ENCODE data around the gene KDM2A.
"Not testable (repeated sequence)": the region's sequence is repeated elsewhere in the genome, so short reads cannot be mapped to it uniquely, and the experiment has no call there.

KDM2A gene

DNA sequence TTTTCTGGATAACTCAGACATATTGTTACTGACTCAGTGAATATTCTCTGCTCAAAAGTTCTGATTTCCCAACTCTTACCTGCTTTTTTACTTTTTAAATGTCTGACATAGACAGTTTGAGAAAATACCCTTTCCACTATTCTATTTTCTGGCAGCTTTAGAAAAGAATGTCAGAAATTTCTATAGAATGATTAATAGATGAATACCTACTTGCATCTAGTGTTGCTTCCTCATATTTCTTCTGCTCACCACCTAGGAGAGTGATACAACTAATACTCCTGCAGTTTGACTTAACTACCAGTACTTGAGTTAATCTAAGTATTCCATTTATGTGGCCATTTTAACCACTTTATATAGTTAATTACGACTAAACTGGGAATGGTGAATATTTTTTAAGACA is 55.2 kb downstream of the KDM2A start:
- DNase-seq, result no peak

DNA sequence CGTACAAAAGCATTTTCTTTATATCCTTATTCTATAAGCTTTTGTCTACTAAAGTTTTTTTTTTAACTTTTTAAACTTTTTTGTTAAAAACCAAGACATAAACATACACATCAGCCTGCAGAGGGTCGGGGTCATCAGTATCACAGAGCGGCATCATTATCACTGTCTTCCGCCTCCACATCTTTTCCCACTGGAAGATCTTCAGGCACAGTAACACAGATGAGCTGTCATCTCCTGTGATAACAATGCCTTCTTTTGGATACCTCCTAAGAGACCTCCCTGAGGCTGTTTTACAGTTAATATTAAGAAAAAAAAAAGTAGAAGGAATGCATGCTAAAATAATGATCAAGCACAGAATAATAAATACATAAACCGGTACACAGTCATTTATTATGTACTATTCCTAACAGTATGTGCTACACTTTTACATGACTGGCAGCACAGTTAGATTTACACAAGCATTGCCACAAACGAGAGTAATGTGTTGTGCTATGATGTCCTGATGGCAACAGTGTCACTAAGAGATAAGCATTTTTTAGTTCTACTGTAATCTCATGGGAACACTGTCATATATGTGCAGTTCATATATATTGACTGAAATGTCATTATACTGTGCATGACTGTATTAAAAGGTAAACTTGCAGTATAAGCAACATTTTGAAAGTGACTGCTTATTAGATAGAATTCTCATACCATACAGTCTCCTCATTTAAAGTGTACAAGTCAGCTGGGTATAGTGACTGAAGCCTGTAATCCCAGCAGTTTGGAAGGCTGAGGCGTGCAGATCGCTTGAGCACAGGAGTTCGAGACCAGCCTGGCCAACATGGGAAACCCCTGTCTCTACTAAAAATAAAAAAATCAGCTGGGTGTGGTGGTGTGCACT is 58.6 kb downstream of the KDM2A start:
- DNase-seq, result no peak

- DNase-seq, result no peak
These were observed 59.4 kb downstream of the KDM2A start for GRCh38 chr11:67178421-67178820.

GRCh38 chr11:67178878-67179277 is 59.8 kb downstream of the KDM2A start:
- DNase-seq, result no peak

- no peak for DNase-seq
These were observed 60.9 kb downstream of the KDM2A start for GRCh38 chr11:67179892-67180490.

DNA sequence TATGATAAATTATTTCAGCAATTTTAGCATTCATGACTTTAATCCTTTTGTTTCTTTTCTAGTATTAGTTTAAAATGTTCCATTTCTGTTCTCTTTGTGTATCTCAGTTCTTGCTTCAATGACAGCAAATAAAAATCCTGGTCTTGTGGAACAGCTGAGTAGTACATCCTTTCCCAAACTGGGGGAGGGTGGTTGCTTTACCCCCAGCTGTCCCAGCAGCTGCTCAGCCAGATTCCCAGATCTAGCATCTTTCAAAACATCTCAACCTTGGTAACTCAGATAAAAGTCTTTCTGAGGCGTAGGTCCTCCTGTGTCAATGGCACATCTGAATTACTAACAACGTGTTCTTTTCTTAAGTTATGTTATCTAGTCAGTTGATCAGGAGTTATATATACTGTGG is 75.0 kb downstream of the KDM2A start:
- no peak for DNase-seq

DNA sequence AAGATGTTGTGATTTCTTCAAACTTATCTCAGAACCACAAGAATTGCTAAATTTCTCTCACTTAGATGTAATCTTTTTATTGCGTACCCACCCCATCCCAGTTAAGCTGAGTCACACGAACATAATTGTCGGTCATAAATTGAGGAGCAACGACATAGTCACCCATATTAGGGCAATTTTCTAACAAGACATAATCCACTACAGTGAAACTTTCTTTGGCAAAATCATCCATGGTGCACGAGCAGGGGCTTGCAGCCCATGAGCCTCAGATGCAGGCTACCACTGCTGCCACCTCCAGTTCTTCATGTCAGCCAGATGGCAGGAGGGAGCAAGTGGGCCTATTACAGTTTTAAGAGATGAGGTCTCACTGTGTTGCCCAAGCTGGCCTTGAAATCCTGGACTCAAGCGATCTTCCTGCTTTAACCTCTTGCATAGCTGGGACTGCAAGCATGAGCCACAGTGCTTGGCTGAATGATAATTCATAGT is 77.0 kb downstream of the KDM2A start:
- DNase-seq, result no peak

- no peak for DNase-seq
These were observed 78.5 kb downstream of the KDM2A start for GRCh38 chr11:67197606-67198005.

GRCh38 chr11:67198781-67199180 is 79.7 kb downstream of the KDM2A start:
- not testable (repeated sequence) for DNase-seq

DNA sequence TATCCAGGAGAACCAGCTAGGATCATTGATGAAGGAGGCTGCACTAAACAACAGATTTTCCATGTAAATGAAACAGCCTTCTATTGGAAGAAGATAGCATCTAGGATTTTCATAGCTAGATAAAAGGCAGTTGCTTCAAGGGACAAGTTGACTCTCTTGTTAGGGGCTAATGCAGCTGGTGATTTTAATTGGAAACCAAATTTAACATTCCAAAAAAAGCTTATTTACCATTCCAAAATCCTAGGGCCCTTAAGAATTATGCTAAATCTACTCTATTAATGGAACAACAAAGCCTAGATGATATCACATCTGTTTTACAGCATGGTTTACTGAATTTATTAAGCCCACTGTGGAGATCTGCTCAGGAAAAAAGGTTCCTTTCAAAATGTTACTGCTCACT is 80.7 kb downstream of the KDM2A start:
- DNase-seq, result no peak

- DNase-seq, result no peak
These were observed 83.0 kb downstream of the KDM2A start for GRCh38 chr11:67202028-67202427.

- DNase-seq, result no peak
These were observed 85.8 kb downstream of the KDM2A start for GRCh38 chr11:67204822-67205221.

- DNase-seq, result not testable (repeated sequence)
These were observed 90.2 kb downstream of the KDM2A start for GRCh38 chr11:67209222-67209621.

- no peak for DNase-seq
These were observed 92.8 kb downstream of the KDM2A start for GRCh38 chr11:67211656-67212436.

DNA sequence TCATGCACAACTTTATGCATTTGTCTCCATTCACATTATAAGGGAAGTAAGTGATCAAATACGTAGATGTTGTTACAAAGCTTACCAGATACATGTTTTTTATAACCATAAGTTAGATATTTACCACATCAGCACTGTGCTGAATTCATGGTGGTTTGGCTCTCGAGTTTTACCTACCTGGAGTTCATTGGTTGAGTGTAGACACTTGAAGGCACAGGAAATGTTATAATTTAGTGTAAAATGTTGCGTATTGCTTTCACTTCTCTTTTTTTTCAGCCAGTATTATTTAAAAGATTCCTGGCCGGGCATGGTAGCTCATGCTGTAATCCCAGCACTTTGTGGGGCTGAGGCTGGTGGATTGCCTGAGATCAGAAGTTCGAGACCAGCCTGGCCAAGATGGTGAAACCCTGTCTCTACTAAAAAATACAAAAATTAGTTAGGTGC is 94.1 kb downstream of the KDM2A start:
- no peak for DNase-seq

GRCh38 chr11:67227726-67228125 is 108.7 kb downstream of the KDM2A start:
- DNase-seq, result no peak

- DNase-seq, result no peak
These were observed 111.3 kb downstream of the KDM2A start for GRCh38 chr11:67230406-67230805.

DNA sequence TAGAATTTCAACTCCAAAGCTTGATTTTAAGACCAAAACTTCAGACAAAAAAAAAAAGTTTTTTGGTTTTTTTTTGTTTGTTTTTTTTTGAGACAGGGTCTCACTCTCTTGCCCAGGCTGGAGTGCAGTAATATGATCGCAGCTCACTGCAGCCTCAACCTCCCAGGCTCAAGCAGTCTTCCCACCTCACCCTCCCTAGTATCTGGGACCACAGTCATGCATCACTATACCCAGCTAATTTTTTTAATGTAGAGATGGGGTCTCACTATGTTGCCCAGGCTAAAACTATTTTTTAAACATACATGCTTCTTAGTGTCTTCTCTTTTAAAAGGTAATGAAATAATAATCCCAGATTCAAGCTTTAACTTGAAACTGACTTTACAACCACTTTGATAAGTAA is 111.8 kb downstream of the KDM2A start:
- no peak for DNase-seq

DNA sequence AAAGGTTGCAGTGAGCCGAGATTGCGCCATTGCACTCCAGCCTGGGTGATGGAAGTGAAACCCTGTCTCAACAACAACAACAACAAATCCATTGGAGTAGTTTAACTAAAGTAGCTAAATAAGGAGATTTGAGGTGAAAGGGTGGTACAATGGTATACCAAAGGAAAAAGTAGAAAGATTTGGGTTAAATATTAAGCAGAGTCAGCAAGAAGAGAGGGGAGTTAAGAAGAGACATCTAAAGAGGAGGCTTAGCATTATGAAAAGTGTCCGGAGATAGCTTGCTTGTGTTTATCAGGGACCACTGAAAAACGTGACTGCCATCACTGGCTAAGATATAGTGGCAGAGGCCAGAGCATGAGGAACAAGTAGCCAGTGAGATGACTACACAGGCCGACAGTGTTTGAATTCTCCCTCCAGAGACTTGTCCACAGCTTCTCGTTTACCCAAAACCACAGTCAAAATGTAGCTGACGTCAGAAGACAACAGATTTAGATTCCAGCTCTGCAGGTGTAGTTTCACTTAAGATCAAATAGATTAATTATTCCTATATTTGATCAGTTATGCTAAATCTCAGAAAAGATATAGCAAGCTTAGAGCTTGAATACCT is 114.6 kb downstream of the KDM2A start:
- DNase-seq, result no peak

DNA sequence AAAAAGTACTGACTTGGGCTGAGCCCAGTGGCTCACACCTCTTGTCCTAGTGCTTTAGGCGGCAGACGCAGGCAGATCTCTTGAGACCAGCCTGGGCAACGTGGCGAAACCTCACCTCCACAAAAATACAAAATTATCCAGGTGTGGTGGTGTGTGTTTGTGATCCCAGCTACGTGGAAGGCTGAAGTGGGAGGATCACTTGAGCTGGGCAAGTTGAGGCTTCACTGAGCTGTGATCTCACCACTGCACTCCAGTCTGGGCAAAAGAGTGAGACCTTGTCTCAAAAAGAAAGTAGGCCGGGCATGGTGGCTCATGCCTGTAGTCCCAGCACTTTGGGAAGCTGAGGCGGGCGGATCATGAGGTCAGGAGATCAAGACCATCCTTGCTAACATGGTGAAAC is 115.5 kb downstream of the KDM2A start:
- DNase-seq, result not testable (repeated sequence)

DNA sequence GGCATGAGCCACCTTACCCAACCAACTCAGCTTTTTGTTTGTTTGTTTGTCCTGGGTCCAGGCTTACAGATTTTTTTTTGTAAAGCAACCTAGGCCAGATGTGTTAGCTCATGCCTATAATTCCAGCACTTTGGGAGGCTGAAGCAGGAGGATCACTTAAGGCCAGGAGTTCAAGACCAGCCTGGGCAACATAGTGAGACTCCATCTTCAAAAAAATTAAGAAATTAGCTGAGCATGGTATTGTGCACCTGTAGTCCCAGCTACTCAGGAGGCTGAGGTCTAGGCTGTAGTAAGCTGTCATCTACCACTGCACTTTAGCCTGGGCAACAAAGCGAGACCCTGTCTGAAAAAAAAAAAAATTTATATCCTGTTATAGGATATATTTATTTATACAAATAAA is 118.5 kb downstream of the KDM2A start:
- no peak for DNase-seq

GRCh38 chr11:67238894-67239782 is 120.1 kb downstream of the KDM2A start:
- no peak for DNase-seq

All from cerebellar nuclear complex (tissue), 1 donor.